NCI-H1694 treated with DMSO at 0.1 percent for 48 hours (cell line): ENCODE data around the gene PRKCB.
"Not testable (repeated sequence)": the region's sequence is repeated elsewhere in the genome, so short reads cannot be mapped to it uniquely, and the experiment has no call there.

Experiments used
- DNase-seq: peaks from one replicate; lab custom pipeline; 2025; lab: John Stamatoyannopoulos, UW

Gene PRKCB

DNA sequence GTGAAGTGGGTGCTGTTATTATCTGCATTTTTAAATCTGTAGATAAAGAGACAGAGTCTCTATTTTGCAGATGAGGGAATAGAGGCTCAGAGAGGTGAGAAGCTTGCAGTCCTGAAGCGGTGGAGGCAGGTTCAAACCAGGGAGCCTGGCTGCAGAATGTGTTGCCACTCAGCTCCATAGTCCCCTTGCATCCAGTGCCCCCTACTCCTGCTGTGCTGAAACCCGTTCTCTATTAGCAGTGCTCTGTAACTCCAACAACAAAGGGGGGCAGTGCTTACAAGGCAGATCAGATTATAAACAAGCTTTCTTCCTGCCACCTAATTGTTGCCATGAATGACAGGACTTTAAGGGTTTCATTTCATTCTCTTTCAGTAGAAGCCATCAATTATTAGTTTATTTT is 302.2 kb downstream of the PRKCB start:
- no peak for DNase-seq

DNA sequence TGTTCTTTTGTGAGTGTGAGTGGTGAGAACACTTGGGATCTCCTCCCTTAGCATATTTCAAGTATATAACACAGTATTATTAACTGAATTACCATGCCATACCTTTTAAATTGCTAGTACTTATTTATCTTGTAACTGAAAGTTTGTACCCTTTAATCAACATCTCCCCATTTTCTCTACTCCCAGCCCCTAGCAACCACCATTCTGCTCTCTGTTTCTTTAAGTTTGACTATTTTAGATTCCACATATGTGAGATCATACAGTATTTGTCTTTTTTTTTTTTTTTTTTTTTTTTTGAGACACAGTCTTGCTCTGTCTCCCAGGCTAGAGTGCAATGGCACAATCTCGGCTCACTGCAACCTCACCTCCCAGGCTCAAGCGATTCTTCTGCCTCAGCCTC is 302.8 kb downstream of the PRKCB start:
- no peak for DNase-seq

DNA sequence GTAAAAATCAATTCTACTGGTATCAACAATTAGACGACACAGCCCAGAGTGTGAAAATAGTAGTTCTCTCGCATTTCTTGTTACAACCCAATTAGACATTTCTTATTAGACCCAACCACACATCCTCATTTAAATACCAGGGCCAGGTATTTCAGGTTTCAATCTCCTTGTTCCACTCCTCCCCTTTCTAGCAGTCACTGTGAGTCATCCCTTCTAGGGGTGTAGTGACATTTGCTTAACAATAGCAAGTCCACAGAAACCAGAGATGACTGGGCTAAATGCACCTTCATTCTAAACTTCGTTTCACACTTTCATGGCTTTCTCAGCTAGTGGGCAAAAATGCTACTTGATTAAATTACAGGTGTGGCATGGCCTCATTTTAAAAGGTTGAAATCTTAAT is 303.5 kb downstream of the PRKCB start:
- DNase-seq = no peak

DNA sequence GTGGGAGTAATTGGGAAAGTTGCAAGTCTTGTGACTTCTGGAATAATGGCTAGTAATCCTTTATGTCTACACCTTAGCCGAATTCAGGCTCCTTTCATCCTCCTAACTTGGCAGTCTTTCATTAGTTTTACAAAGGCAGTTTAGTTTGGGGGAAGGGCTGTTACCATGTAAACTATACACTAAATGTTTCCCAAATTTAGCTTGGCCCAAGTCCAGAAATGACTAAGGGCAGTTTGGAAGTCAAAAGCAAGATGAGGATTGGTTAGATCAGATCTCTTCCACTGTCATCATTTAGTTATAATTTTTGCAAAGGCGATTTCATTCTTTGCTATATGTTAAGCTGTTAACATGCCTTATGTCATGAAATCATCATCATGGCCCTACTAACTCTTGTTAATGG is 304.9 kb downstream of the PRKCB start:
- DNase-seq = no peak

DNA sequence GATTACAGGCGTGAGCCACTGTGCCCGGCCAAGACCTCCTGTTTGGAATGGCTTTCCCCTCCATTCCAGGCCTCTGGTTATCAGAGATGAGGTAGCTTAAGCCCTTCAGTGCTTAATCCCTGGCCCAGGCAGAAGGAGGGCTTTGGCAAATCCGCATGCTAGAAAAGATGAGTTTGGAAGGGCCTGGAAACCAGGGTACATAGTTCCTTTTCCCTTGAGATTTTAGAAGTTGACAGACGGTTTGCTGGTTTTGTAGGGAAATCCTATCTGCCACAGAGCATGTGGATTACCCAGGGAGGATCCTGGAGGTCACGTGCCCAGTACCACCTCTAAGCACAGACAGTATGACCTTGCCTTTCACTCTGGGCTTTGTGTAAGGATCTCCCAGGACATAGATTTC is 305.7 kb downstream of the PRKCB start:
- no peak for DNase-seq

DNA sequence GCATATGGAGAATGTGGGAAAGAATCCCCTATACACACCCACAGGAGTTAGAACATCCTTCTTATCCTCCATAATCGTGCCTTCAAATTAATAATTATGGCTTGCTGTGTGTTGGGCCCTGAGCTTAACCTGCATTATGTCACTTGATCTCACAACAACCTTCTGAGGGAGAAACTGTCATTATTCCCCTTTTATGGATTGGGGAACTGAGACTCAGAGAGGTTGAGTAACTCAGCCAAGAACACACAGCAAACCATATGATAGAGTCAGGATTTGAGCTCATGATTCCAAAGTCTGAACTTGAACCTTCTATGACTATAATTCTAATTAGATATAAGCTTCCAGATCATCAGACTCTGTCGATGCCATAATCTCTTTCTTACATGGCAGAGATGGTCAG is 306.1 kb downstream of the PRKCB start:
- no peak for DNase-seq

DNA sequence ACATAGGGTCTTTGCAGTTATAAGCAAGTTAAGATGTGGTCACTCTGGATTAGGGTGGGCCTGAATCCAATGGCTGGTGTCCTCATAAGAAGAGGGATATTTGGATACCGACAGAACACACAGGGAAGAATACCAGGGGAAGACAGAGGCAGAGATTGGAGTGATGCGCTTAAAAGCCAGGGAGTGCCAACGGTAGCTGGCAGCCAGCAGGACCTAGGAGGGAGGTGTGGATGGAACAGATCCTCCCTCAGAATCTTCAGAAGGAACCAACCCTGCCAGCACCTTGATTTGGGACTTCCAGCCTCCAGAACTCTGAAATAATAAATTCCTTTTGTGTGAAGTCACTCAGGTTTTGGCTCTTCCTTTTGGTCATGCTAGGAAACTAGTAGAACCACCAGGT is 310.1 kb downstream of the PRKCB start:
- DNase-seq = no peak

DNA sequence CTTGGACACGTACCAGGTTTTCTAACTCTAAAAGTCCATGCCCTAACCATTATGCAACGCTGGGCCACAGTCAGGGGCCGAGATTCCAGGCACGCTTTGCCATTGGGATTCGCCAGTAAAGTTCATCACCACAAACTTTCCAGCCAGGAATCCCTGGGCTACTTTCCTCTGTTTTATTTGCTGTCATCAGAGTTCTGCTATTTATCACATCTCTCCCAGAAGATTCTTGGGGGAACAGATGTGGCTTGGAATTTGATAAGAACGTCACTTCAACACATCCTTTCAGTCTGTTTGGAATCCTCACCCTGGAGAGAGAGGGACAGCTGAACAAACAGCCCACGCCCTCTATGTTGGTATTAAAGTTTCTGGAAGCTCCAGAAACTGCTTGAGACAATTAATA is 310.7 kb downstream of the PRKCB start:
- DNase-seq = no peak

DNA sequence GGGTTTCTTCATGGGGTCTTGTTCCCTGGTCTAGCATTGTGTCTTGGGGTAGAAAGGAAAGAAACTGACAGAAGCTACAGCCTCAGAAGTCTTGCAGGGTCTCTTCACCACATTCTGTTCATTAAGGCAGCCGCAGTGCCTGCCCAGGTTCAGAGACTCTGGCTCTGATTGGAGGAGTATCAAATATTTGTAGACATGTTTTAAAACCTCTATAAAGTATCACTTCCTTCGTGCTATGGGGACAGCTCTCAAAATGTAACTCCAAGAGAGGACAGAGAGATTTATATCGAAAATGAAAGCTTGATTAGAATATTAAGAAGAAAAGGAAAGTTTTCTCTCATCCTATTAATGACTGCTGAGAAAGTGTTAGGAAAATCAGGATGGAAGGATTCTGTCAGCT is 313.3 kb downstream of the PRKCB start:
- no peak for DNase-seq

DNA sequence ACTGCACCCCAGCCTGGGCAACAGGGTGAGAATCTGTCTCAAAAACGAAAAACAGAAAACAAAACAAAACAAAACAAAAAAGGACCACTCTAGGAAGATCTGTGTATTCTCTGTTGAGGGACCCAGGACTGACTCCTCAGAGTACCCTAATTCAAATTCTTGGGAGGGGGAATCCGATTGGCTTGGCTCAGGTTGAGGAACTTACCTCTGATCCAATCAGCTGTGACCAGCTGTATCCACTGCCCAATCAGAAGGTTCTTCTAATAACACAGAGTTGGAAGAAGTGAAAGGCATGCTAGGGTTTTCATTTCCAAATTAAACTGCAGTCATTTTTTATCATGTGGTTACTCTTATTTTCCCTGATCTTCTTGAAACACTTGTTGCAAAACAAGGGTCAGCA is 314.5 kb downstream of the PRKCB start:
- DNase-seq = no peak

DNA sequence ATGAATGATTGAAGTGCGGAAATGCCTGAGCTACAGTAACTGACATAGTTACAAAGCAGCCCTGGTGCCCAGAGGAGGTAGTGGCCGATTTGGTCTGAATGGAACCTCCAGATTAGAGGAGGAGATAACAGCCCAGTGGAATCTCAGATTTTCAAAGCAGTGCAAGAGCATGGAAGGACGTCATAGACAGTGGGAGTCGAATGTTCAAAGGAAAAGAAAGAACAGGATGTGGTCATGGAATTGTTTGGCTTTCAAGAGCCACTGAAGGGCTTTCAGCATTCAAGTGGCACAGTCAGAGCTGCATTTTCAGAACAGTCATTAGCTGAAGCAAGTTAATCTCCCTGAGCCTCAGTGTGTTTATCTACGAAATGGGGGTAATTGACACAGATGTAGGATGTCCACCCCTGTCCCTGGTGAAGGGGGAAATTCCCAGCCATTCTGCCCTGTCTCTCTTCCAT is 315.7 kb downstream of the PRKCB start:
- no peak for DNase-seq

DNA sequence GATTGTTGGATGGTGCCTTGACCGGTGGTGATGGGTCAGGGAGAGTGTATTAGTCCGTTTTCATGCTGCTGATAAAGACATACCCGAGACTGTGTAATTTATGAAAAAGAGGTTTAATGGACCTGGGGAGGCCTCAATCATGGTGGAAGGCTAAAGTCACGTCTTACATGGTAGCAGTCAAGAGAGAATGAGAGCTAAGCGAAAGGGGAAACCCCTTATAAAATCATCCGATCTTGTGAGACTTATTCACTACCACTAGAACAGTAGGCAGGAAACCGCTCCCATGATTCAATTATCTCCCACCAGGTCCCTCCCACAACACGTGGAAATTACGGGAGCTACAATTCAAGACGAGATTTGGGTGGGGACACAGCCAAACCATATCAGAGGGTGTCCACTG is 316.3 kb downstream of the PRKCB start:
- not testable (repeated sequence) for DNase-seq

DNA sequence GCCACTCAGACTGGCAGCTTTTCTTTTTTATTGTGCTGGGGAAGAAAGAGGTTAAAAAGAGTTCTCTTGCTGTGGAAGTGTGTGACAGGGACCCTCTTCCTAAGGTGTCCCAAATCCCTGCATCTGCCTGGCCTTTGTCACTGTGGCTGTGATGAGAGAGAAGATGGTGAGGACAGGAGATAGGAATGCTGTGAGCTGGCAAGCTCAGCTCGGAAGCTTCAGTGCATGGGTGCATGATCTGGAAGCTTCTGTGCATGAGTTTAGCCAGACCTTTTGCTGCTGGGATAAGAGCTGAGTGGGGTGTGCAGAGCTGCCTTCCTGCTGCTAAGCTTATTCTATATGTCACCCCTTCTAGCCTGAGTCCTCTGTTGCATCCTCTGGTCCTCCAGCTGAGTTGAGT is 317.0 kb downstream of the PRKCB start:
- DNase-seq = no peak

DNA sequence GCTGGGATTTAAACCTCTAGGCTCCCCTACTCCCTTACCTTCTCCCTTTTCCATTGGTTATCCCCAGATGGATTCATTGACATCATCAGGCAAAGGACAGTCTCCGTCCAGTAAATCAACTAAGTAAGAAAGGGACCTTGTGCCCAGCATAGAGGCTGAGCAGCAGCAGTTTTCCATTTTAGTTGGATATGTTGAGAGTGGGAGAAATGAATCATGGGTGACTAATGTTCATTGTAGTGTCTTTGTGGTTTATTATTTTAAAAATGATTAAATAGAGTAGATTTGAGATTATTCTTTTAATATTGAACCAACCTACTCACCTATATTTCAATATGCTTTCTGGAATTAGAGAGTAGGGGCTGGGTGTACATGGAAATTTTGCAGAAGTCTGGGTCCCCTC is 321.0 kb downstream of the PRKCB start:
- DNase-seq = no peak

DNA sequence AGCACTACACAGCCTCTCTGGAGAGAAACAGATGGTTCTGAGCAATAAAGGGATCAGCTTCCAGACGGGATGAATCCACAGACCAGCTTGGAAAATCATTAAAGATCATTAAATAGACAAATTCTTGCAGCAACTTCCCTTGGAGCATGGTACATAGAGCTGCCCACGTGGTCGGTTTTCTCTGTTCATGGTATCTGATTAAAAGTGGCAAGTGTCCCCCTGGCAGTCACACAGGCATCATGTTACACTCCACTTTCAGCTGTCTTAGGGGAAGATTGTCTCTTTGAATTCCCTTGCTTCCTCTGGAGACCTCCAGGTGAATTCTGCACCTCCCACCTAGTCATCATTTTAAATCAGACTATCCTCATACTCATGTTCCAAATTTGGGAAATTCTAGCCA is 328.2 kb downstream of the PRKCB start:
- no peak for DNase-seq

DNA sequence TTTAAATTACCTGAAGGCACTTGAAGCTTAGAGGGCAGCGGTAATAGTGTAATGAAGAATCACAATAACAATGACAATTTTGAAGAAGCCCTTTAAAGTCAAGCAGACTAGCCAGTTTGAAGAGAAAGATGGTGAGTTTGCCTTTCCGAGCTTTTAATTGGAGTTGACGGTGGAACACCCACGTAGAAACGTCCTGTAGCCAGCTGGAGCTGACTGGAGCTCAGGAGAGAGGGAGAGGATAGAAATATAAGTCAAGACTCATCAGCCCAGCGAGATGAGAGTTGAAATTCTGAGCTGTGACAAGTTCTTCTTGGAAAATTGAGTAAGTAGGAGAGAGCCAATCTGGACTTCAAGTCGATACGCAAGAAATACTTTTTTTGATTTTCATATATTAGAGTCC is 328.6 kb downstream of the PRKCB start:
- DNase-seq = no peak

DNA sequence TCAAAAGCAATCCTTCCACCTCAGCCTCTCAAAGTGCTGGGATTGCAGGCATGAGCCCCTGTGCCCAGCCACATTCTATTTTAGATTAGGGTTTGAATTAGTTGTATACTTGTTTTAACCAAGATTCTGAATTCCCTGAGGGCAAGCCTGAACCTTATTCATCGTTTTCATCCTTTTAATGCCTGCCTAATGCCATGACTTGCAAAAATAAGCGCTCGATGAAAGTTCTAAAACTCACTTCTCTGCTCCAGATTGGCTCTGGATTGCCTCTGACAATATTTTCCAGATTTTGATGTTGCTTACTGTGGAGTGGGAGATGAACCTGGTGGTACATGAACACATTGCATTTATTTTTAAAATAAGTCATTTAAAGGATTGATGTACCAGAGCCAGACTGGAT is 329.5 kb downstream of the PRKCB start:
- no peak for DNase-seq

DNA sequence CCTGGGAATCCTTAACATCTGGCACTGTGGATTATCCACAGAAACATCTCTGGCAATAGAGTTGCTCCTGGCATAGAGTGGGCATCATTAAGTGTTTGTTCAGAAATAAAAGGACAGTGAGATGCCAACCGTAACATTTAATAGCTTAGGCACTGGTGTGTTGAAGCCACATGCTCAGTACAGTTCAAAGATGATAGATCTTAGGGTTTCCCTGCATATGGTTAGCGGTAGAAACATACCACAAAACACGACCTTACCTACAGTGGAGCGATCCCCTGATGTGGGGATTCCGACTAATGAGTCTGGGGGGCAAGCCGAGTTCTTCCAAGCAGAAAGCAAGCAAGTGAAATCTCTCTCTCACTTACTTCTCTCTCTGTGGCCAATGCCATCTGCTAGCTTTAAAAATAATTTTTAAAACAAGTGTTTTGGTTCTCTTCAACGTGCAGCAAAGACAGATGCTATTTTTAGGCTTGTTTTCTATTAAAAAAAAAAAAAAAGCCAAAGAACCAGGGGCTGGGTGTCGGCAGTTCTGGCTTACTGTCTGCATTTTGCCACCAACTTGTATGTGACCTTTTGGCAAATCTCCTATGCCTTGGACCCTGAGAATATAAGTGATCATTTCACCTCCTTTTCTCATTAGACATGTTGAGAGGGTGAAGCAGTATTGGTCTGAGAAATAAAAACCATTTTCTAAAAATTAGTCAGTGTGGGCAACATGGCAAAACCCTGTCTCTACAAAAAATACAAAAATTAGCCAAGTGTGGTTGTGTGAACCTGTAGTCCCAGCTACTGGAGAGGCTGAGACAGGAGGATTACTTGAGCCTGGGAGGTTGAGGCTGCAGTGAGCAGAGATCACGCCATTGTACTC is 331.1 kb downstream of the PRKCB start:
- DNase-seq = no peak

DNA sequence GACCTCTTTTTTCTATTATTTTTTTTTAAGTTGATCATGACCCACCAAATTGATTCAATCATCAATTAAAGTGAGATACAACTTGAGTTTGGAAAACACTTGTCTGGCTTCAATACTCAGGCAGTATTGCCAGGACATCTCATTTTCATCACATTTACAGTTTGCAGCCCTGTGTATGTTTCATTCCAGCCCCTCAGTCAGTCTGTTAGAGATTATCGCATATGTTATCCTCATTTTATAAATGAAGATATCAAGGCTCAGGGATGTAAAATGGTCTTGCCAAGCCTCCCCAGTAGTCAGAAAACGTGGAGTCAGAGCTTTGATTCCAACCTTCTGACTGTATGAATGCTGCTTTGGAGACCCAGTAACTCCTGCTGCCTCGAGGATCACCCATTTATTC is 333.1 kb downstream of the PRKCB start:
- DNase-seq = no peak

DNA sequence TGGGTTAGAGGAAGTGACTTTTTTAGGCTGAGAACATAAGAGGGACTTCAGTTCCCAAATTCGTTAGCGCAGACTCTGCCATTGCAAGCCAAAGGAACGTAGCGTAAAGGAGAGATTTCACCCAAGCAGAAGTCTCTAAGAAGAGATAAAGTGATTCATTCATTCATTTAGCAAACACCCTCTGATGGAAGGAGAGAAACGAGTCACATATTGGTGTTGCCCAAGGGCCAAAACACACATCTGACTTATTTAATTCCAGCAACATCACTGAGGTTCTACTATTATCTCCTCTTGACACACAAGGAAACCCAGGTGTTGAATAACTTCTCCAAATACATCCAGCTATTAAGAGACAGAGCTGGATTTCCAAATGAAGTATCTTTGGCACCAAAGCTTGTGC is 334.6 kb downstream of the PRKCB start:
- DNase-seq = no peak

DNA sequence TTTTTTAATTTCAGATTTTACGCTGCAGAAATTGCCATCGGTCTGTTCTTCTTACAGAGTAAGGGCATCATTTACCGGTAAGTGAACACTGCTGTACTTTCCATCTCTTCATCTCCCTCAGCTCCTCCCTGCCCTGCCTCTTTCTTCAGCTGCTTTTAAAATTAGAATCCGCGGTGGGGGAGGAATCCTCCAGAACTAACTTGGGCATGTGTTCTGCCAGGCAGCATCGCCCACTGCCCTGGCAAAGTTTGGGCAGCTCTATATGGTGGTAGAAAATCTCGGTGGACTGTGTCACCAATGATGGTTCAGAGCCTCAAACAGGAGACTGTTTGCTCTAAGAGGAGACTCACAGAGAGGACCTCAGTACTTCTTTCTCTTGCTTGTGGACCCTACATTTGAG is 338.7 kb downstream of the PRKCB start:
- no peak for DNase-seq

DNA sequence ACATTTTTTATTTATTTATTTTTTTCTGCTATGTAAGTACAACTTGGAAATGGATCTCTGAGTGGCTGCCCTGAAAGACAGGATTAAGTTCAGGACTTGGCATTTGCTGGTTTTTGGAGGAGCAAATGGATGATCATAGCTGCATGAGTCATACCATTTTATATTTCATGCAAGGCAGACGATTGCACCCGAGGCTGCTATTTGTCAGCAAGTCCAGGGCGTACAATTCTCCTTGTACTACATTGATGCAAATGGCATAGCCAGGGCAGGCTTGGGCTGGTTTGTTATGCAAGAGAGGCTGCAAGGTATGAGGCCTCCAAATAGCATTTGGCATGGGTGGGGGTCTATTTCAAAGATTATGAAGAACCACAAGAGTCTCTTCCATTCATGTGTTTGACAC is 339.2 kb downstream of the PRKCB start:
- DNase-seq = no peak

DNA sequence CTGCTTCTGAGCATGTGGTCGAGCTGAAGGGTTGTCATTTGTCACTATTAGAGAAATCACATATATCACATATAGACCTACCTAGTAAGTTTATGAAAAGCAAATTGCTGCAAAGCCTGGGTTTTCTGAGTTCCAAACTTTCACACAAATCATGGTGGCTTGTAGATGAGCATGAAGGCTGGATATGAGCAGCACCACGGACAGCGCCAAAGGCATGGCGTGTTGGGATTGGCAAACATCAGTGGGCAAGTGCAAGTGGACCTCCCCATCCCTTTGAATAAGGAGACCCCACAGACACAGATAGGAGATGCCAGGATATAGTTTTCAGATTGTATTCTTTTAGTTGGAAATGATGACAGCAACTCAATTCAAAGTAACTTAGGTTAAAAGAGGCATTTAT is 342.7 kb downstream of the PRKCB start:
- no peak for DNase-seq

DNA sequence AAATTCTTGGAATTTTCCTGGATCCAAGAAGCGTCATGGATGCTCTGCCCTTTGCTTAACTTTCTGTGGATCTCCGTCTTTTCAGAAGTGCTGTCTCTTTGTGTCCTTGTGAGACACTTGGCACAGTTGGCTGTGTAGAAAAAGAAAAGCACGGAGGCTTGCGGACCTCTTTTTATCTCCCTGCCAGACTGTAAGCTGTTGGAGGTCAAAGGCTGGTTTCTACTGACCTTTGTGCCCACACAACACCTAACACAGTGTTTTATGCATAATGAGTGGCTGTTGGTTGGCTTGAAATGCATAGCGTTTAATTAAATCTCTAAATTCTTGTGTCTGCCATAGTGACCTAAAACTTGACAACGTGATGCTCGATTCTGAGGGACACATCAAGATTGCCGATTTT is 344.7 kb downstream of the PRKCB start:
- no peak for DNase-seq
